AG09319 (cell line): ENCODE results near the gene PRPF31.
A peak's percentile ranks its signal among the peaks of the same experiment; 100 is the strongest.

Experiments
- DNase-seq: peaks from one replicate; pipeline ENCODE4 v3.0.0-alpha.2; 2010; ENCODE audit warnings: low read depth; ENCODE audit errors: extremely low read depth
- TF ChIP-seq, protein P1 (sequence below): IDR thresholded peaks from 2 replicates; pipeline ENCODE4 v1.5.1; 2011; ENCODE audit warnings: low read depth, mild to moderate bottlenecking, inconsistent platforms, low read length, moderate library complexity

Gene PRPF31

DNA sequence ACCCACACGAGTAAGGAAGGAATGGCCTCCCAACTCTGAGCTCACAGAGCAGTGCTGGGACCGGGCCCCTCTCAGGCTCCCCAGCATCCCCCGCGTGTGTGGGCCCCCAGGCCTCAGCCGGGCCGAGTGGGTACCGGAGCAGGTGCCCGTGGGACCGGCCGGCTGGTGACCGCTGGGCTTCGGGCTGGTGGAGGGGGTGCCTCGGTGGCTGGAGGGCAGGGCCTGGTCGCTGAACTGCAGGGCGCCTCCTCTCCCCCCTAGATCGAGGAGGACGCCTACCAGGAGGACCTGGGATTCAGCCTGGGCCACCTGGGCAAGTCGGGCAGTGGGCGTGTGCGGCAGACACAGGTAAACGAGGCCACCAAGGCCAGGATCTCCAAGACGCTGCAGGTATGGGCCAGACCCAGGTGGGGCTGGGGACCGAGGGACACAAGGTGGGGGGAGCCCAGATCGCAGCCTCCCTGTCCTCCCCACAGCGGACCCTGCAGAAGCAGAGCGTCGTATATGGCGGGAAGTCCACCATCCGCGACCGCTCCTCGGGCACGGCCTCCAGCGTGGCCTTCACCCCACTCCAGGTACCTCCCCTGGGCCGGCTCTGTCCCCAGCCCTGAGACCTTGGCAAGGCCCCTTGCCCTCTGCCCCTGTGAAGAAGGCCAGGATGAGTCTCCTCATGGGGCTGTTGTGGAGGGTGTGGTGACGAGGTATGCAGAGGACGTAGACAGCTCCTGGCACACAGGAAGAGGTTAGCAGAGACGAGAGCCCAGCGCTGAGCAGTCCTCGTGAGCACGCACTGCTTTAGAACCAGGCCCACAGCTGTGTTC lies 13.5 kb downstream of the PRPF31 start:
- DNase-seq = no peak
- TF ChIP-seq, protein P1, sequence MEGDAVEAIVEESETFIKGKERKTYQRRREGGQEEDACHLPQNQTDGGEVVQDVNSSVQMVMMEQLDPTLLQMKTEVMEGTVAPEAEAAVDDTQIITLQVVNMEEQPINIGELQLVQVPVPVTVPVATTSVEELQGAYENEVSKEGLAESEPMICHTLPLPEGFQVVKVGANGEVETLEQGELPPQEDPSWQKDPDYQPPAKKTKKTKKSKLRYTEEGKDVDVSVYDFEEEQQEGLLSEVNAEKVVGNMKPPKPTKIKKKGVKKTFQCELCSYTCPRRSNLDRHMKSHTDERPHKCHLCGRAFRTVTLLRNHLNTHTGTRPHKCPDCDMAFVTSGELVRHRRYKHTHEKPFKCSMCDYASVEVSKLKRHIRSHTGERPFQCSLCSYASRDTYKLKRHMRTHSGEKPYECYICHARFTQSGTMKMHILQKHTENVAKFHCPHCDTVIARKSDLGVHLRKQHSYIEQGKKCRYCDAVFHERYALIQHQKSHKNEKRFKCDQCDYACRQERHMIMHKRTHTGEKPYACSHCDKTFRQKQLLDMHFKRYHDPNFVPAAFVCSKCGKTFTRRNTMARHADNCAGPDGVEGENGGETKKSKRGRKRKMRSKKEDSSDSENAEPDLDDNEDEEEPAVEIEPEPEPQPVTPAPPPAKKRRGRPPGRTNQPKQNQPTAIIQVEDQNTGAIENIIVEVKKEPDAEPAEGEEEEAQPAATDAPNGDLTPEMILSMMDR = no peak

DNA sequence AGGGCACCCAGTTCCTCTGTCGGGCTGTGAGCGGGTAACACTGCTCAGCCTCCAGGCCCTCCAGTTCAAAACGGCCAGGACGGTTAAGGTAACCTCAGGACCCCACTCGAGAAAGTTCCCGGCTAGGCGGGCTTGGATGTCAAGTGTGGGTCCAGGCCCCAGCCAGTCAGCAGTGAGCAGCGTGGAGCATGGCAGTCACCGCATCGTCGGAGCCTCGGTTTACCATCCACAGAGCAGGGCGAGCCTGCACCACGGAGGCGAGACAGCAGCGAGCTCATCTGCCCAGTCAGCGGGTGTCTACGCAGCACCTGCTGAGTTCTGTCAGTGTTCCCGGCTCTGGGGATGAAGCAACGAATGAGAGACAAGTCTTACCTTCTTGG lies 14.1 kb downstream of the PRPF31 start:
- no peak for DNase-seq
- TF ChIP-seq, protein P1 = no peak

DNA sequence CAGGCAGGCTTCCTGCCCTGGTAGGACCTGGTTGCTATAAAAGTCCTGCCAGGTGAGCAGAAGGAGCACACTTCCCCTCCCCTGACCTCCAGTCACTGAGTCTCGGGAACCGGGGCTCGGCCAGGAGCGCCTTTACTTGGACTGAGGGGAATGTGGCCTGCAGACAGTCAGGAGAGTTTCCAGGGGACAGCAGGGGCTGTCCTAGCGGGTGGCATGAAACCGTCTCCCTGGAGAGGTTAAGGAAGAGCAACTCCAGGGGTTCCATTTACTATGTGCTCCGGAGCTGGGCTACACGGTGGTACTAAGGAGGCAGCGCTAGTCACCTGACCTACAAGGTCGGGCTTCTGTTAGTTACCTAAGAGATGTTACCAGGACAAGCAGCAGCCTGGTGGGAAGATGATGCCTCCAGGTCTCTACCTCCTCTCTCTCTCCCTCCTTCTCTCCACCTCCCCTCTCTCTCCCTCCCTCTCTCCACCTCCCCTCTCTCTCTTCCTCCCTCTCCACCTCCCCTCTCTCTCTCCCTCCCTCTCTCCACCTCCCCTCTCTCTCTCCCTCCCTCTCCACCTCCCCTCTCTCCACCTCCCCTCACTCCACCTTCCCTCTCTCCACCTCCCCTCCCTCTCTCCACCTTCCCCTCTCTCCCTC lies 17.9 kb downstream of the PRPF31 start:
- TF ChIP-seq, protein P1 = no peak
- DNase-seq = peak; percentile 8

DNA sequence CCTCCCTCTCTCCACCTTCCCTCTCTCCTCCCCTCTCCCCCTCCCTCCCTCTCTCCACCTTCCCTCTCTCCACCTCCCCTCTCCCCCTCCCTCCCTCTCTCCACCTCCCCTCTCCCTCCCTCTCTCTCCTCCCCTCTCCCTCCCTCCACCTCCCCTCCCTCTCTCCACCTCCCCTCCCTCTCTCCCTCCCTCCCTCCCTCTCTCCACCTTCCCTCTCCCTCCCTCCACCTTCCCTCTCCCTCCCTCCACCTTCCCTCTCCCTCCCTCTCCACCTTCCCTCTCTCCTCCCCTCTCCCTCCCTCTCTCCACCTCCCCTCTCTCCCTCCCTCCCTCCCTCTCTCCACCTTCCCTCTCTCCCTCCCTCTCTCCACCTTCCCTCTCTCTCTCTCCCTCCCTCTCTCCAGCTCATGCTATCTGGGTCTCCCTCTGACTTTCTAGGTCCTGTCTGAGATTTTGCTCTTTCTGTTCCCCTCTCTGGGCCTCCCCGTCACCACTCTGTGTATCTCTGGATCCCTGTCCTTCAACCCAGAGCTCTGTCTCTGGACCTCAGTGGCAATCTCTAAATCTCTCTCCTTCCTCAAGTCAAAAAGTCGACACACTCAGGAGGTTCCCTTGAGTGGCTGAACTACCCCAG lies 18.5 kb downstream of the PRPF31 start:
- no peak for DNase-seq
- TF ChIP-seq, protein P1 = no peak

DNA sequence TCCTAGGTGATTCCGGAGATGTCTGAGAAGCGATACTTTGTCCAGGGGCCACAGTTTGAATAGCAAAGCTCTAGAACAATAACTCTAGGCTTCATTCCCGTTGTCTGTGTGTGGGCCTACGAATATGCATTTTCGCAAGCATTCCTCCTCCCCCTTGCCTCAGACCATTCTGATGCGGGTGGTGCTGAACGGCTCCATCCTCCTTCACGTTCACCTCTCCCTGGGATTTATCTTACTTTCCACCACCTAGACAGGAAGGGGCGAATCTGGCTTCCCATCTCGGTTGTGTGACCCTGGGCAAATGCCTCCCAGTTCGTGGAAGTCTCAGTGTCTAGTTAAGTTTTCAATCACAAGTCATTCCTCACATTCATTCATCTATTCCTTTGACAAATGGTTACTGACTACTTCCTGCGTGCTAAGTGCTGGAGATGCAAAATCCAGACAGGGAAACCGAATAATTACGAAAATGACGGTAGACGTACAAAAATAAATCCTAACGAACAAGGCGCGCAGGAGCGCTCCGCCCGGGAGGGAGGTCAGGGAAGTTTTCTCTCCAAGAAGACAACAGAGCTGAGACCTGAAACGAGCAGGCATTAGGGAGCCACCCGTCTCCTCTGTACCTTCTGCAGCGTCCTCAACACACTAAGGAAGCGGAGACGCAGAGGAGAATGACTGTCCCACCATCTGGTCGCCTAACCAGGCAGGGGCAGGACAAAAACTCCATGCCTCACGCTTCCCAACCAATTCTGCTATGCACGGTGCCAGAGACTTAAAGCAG lies 20.7 kb downstream of the PRPF31 start:
- TF ChIP-seq, protein P1 = no peak
- DNase-seq = no peak

DNA sequence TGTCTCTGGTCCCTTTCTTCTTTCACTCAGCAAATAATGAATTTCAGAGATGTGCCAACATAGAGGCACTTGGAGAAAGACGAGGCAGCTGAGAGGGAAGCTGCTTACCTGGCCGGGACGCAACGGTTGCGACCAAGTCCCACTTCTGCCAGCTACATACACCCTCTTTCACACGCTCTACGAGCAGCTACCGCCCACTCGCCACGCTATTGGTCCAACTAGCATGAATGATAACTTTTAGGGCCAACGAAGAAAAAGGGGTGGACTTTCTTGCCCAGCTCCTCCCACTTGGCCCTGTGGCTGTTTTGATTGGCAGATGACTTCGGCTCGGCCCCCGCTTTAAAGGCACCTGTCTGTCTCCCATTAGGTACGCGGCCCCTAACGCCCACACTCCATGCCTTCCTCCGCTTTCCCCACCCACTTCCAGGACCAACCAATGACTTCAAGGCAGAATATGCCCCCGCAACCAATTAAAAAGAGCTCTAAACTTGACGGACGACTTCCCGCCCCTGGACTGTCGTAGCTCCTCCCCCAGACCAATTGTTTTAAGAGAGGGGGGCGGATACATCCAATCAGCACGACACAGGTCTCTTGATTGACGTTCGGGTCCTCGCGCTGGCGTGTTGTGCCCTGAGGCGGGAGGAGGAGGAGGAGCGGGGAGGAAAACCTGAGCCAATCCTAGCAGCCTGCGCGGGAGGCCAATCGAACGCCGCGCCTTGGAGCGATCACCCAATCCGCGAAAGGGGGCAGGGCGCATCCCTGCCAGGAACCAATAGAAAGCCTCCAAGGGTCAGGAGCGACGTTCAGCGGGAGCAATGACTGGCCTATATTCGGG lies 21.5 kb downstream of the PRPF31 start:
- TF ChIP-seq, protein P1 = no peak
- peak; percentile 100 for DNase-seq
